Measurements from ENCODE around the gene GCGR.

- TF ChIP-seq CTCF (conservative IDR thresholded peaks at IDR 0.05; ENCODE audit: low read depth in 2 of 2) (no peak), JUNB (IDR thresholded peaks at IDR 0.05; ENCODE audit: unreplicated experiment) (no peak)
Observed at GRCh38 chr17:81832608-81833159, 28.7 kb downstream of the GCGR start.

Data from GM23338 (cell line).